CD4-positive, alpha-beta T cell (primary cell): ENCODE results near the gene HM13. TPM values are rescaled to one million over a fixed set of nuclear protein-coding genes. Genes with fewer than 3 reads are reported as not detected.

Experiments used
- ATAC-seq: fragments of 200-7000 bp; cut with Tn5 transposase; one replicate; pipeline ENCODE4 v1.10.0; 2022; ENCODE audit warnings: mild to moderate bottlenecking; ENCODE audit not compliant: poor library complexity
- CTCF ChIA-PET: fragments of 350-600 bp; sonication (Branson Sonifier 250); formaldehyde crosslinking; loops from one replicate; lab custom pipeline; 2021; ENCODE audit warnings: antibody characterized with exemption, inconsistent platforms; lab: Charles Lee
- POLR2A ChIA-PET: fragments of 350-600 bp; sonication (Branson Sonifier 250); formaldehyde crosslinking; loops from one replicate; lab custom pipeline; 2021; ENCODE audit warnings: antibody characterized with exemption, inconsistent platforms; lab: Charles Lee
- DNase-seq, 14 experiments: peaks; one replicate each; pipeline ENCODE4 v3.0.0-alpha.2; 2013 to 2020; ENCODE audit warnings: mixed read lengths in 2 of 14
- H3K27ac ChIP-seq, 2 donors: one replicate each; pipeline versions ENCODE4 v1.5.1 to v1.7.0; 2013; ENCODE audit warnings: low read length in 2 of 2, low read depth in 1 of 2, mild to moderate bottlenecking in 1 of 2
- H3K27me3 ChIP-seq, 2 experiments: 1 replicate in 1 of 2; 2 replicates in 1 of 2; pipeline versions ENCODE4 v1.6.1 to v1.7.0; 2013; ENCODE audit warnings: low read length in 2 of 2, control low read depth in 1 of 2, mild to moderate bottlenecking in 1 of 2, moderate library complexity in 1 of 2; ENCODE audit not compliant: insufficient read depth in 2 of 2, control insufficient read depth in 1 of 2
- H3K36me3 ChIP-seq: one replicate; pipeline ENCODE4 v1.6.1; 2013; ENCODE audit warnings: low read length, control low read depth; ENCODE audit not compliant: insufficient read depth
- H3K4me1 ChIP-seq: one replicate; pipeline ENCODE4 v1.6.1; 2013; ENCODE audit warnings: low read length, control low read depth; ENCODE audit not compliant: insufficient read depth
- H3K4me3 ChIP-seq: one replicate; pipeline ENCODE4 v1.5.1; 2013; ENCODE audit warnings: mild to moderate bottlenecking, low read length, moderate library complexity
- H3K9me3 ChIP-seq, 2 experiments: 1 replicate in 1 of 2; 2 replicates in 1 of 2; pipeline versions ENCODE4 v1.6.1 to v1.7.0; 2013; ENCODE audit warnings: low read length in 2 of 2, mild to moderate bottlenecking in 2 of 2, control low read depth in 1 of 2, moderate library complexity in 1 of 2; ENCODE audit not compliant: control insufficient read depth in 1 of 2, insufficient read depth in 1 of 2
- H3K27ac Mint-ChIP-seq: one replicate; pipeline ENCODE4 v1.8.0; 2020; ENCODE audit warnings: mixed read lengths
- H3K27me3 Mint-ChIP-seq: one replicate; pipeline ENCODE4 v1.8.0; 2021; ENCODE audit warnings: mixed read lengths
- H3K36me3 Mint-ChIP-seq: one replicate; pipeline ENCODE4 v1.8.0; 2021; ENCODE audit warnings: low read depth, mixed read lengths
- H3K4me1 Mint-ChIP-seq: one replicate; pipeline ENCODE4 v1.8.0; 2021; ENCODE audit warnings: low read depth, mixed read lengths
- H3K4me3 Mint-ChIP-seq: one replicate; pipeline ENCODE4 v1.8.0; 2020; ENCODE audit warnings: mild to moderate bottlenecking, mixed read lengths
- H3K9me3 Mint-ChIP-seq: one replicate; pipeline ENCODE4 v1.8.0; 2020; ENCODE audit warnings: mixed read lengths
- intact Hi-C, 2 experiments: fragments of 100-400 bp; cut with DNase I in 1 of 2; cut with micrococcal nuclease in 1 of 2; formaldehyde crosslinking; loops; one replicate each; pipeline versions ENCODE4 v1.15.1 to v1.9.0; 2023 to 2025; cut with DNase I, micrococcal nuclease
- total RNA-seq, 174 experiments: library from RNA in 2 of 174; stranded (reverse) in 2 of 174; gene quantifications; one replicate each; pipeline ENCODE4 v1.2.3 and lab custom pipeline; 2021 to 2026
- TF ChIP-seq, protein P1 (sequence below): fragments of 200-600 bp; IDR thresholded peaks from one replicate; pipeline ENCODE4 v1.8.0; 2022; ENCODE audit warnings: antibody characterized with exemption, mild to moderate bottlenecking

The HM13 gene
- total RNA-seq, 2 experiments from 2014 or later = 97.8 to 113 TPM

DNA sequence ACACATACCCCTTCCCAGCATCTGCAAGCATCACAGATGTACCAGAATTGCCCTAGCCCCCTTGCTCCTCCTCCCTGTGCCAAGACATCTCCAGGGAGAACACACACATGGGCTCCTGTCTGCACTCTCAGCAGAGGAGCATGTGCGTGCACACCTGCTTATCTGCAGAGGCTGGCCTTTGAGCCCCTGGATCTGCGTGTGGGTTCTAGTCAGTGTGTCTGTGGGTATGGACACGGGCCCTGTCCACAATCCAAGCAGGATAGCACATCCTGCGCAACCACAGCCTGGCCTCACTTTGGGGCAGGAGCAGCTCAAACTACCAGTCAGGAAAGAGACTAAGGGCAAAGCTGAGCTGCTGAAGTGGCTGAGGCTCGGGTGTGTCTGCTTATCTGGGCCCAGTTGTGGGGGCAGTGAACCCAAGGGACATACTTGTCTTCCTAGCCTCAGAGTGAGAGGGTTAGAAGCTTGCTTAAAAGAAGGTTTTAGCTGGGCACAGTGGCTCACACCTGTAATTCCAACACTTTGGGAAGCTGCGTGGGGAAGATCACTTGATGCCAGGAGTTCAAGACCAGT is 41.0 kb downstream of the HM13 start:
- H3K36me3 ChIP-seq = peaks cover 51% of the 10 kb centered on the region
- H3K27ac Mint-ChIP-seq = no peak overlapping the region
- CTCF ChIA-PET = interaction anchor here (3.3 kb wide), 1 partner anchor 57 kb away, joined by 52 read pairs; no protein-coding TSS in a partner anchor

DNA sequence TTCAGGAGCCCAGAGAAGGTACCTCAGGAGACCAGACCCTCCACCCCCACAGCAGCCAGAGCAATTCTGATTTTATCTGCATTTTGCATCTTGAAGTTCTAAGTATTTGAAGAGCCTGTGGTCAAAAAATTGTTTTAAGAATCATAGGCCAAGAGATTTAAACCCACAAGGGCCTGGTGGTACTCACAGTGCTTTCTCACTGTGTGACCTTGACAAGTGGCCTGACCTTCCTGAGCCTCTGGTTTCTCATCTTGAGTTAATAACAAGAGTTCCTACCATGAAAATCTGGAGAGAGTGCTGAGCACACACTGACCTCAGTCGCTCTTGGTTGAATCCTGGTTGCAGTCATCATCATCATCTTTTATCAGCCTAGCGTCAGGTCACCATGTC is 45.5 kb downstream of the HM13 start:
- ATAC-seq = no peak
- CTCF ChIA-PET = interaction anchor here (1.0 to 3.4 kb wide), 8 partner anchors 10 to 53 kb away, joined by 3 to 115 read pairs (median 8); partner anchors contain the start of gene ID1

More for the DNA sequence above, 41.0 kb downstream of the HM13 start:
- DNase-seq (no peak), ATAC-seq (no peak)
- intact Hi-C loops = no loop called here
- Histone ChIP-seq H3K4me1 (peaks cover 8% of the 10 kb centered on the region), H3K4me3 (no peak overlapping the region), H3K9me3 (no peaks in the 10 kb centered on the region), H3K27ac (no peak overlapping the region), H3K27me3 (no peaks in the 10 kb centered on the region)
- peaks cover 10% of the 10 kb centered on the region for H3K4me1 Mint-ChIP-seq
- no peaks in the 10 kb centered on the region for H3K9me3 Mint-ChIP-seq
- POLR2A ChIA-PET = no interaction called here
- H3K36me3 Mint-ChIP-seq = peaks cover 67% of the 10 kb centered on the region
- H3K4me3 Mint-ChIP-seq = no peak overlapping the region
- H3K27me3 Mint-ChIP-seq = no peaks in the 10 kb centered on the region
- TF ChIP-seq, protein P1, sequence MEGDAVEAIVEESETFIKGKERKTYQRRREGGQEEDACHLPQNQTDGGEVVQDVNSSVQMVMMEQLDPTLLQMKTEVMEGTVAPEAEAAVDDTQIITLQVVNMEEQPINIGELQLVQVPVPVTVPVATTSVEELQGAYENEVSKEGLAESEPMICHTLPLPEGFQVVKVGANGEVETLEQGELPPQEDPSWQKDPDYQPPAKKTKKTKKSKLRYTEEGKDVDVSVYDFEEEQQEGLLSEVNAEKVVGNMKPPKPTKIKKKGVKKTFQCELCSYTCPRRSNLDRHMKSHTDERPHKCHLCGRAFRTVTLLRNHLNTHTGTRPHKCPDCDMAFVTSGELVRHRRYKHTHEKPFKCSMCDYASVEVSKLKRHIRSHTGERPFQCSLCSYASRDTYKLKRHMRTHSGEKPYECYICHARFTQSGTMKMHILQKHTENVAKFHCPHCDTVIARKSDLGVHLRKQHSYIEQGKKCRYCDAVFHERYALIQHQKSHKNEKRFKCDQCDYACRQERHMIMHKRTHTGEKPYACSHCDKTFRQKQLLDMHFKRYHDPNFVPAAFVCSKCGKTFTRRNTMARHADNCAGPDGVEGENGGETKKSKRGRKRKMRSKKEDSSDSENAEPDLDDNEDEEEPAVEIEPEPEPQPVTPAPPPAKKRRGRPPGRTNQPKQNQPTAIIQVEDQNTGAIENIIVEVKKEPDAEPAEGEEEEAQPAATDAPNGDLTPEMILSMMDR = no peak

DNA sequence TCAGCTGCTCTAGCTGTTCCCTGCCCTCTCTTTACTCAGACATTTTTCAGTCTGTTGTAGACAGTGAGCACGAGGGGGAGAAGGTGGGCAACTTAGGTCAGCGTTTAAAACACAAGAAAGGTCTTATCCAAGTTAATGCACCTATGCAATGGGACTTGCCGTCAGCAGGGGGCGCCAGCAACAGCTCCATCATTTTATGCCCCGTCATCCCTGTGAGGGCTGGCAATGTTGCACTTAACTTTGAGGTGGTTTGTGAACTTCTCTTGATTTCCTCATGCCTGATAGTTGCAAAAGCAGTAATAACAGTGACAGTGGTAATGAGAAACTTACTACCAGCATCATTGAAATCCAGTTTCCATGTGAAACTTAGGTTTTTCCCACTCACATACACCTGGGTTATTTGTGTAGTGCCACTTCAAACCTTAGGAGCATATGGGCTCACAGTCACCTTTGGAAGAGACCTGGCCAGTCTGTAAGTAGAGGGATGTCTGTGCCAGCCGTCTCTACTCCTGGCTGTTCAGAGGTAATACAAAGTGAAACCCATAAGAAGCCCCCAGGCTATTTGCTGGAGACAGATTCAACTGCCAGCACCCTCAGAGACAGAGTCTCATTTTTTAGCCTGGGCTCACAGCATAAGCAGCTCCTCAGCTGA is 46.0 kb downstream of the HM13 start:
- intact Hi-C loops = loop anchor here (1.0 kb wide), 2 partner anchors 53 to 162 kb away; partner anchors contain the start of gene BCL2L1 (in 1 of the 2)
- peaks cover 14% of the 10 kb centered on the region for H3K4me1 ChIP-seq
- POLR2A ChIA-PET = interaction anchor here (1.2 to 3.7 kb wide), 4 partner anchors 9 to 52 kb away, joined by 3 to 33 read pairs (median 9); partner anchors contain the start of gene ID1
- Mint-ChIP-seq H3K4me1 (peaks cover 13% of the 10 kb centered on the region), H3K27me3 (no peaks in the 10 kb centered on the region), H3K4me3 (no peak overlapping the region), H3K27ac (peak overlapping the region; percentile 49), H3K9me3 (no peaks in the 10 kb centered on the region), H3K36me3 (peaks cover 73% of the 10 kb centered on the region)
- CTCF ChIA-PET = interaction anchor here (0.9 to 3.4 kb wide), 10 partner anchors 9 to 101 kb away, joined by 3 to 115 read pairs (median 6); partner anchors contain the start of gene ID1
- TF ChIP-seq, protein P1 = peak; percentile 86
- DNase-seq = peak; percentile 63 to 86 (median 72)
- H3K4me3 ChIP-seq = no peak overlapping the region
- H3K9me3 ChIP-seq = no peaks in the 10 kb centered on the region
- H3K27ac ChIP-seq = no peak overlapping the region
- H3K27me3 ChIP-seq = no peaks in the 10 kb centered on the region
- peaks cover 49% of the 10 kb centered on the region for H3K36me3 ChIP-seq
- peak; percentile 80 for ATAC-seq

More for the DNA sequence above, 45.5 kb downstream of the HM13 start:
- no peaks in the 10 kb centered on the region for H3K9me3 ChIP-seq
- no peak overlapping the region for H3K4me3 ChIP-seq
- H3K27ac Mint-ChIP-seq = peak overlapping the region; percentile 49
- no peak overlapping the region for H3K27ac ChIP-seq
- H3K27me3 Mint-ChIP-seq = no peaks in the 10 kb centered on the region
- peaks cover 14% of the 10 kb centered on the region for H3K4me1 ChIP-seq
- POLR2A ChIA-PET = interaction anchor here (1.2 to 3.7 kb wide), 4 partner anchors 10 to 52 kb away, joined by 3 to 33 read pairs (median 9); partner anchors contain the start of gene ID1
- H3K27me3 ChIP-seq = no peaks in the 10 kb centered on the region
- no peak overlapping the region for H3K4me3 Mint-ChIP-seq
- peaks cover 54% of the 10 kb centered on the region for H3K36me3 ChIP-seq
- DNase-seq = no peak
- TF ChIP-seq, protein P1 = no peak
- peaks cover 13% of the 10 kb centered on the region for H3K4me1 Mint-ChIP-seq
- intact Hi-C loops = loop anchor here (1.0 kb wide), 2 partner anchors 54 to 163 kb away; partner anchors contain the start of gene BCL2L1 (in 1 of the 2)
- no peaks in the 10 kb centered on the region for H3K9me3 Mint-ChIP-seq
- peaks cover 76% of the 10 kb centered on the region for H3K36me3 Mint-ChIP-seq
